ENCODE measurements around the gene TMEM141. TPM values are rescaled to one million over a fixed set of nuclear protein-coding genes. Genes with fewer than 3 reads are reported as not detected.

The TMEM141 gene
- total RNA-seq, 1 donor from 2014 or later, result 57.8 TPM

GRCh38 chr9:136744773-136745172 lies 46.4 kb upstream of the TMEM141 start:
- Mint-ChIP-seq H3K4me3 (ENCODE audit: low read depth) (no peak overlapping the region), H3K27me3 (peaks cover 3% of the 10 kb centered on the region), H3K9me3 (ENCODE audit: low read depth) (no peaks in the 10 kb centered on the region), H3K27ac (no peak overlapping the region), H3K36me3 (ENCODE audit: insufficient read depth) (no peaks in the 10 kb centered on the region), H3K4me1 (ENCODE audit: low read depth) (no peaks in the 10 kb centered on the region)
- no peak for TF ChIP-seq CTCF (IDR thresholded peaks at IDR 0.05; ENCODE audit: unreplicated experiment)
- no peak for DNase-seq (ENCODE audit: low spot score, unreplicated experiment)

GRCh38 chr9:136745389-136746154 lies 45.6 kb upstream of the TMEM141 start:
- H3K27ac Mint-ChIP-seq, result no peak overlapping the region
- H3K4me3 Mint-ChIP-seq (ENCODE audit: low read depth), result no peak overlapping the region
- H3K9me3 Mint-ChIP-seq (ENCODE audit: low read depth), result no peaks in the 10 kb centered on the region
- H3K27me3 Mint-ChIP-seq, result no peaks in the 10 kb centered on the region
- DNase-seq (ENCODE audit: low spot score, unreplicated experiment), result no peak
- no peaks in the 10 kb centered on the region for H3K4me1 Mint-ChIP-seq (ENCODE audit: low read depth)
- no peak for TF ChIP-seq CTCF (IDR thresholded peaks at IDR 0.05; ENCODE audit: unreplicated experiment)
- no peaks in the 10 kb centered on the region for H3K36me3 Mint-ChIP-seq (ENCODE audit: insufficient read depth)

GRCh38 chr9:136746155-136746490 lies 45.0 kb upstream of the TMEM141 start:
- Mint-ChIP-seq H3K9me3 (ENCODE audit: low read depth) (no peaks in the 10 kb centered on the region), H3K4me1 (ENCODE audit: low read depth) (no peaks in the 10 kb centered on the region), H3K36me3 (ENCODE audit: insufficient read depth) (no peaks in the 10 kb centered on the region), H3K27ac (no peak overlapping the region), H3K27me3 (no peaks in the 10 kb centered on the region), H3K4me3 (ENCODE audit: low read depth) (no peak overlapping the region)
- no peak for DNase-seq (ENCODE audit: low spot score, unreplicated experiment)
- no peak for TF ChIP-seq CTCF (IDR thresholded peaks at IDR 0.05; ENCODE audit: unreplicated experiment)

- TF ChIP-seq CTCF (IDR thresholded peaks at IDR 0.05; ENCODE audit: unreplicated experiment), result no peak
- Mint-ChIP-seq H3K4me3 (ENCODE audit: low read depth) (no peak overlapping the region), H3K27me3 (no peaks in the 10 kb centered on the region), H3K9me3 (ENCODE audit: low read depth) (peaks cover 2% of the 10 kb centered on the region), H3K27ac (no peak overlapping the region), H3K36me3 (ENCODE audit: insufficient read depth) (no peaks in the 10 kb centered on the region), H3K4me1 (ENCODE audit: low read depth) (no peaks in the 10 kb centered on the region)
- DNase-seq (ENCODE audit: low spot score, unreplicated experiment), result no peak
Measured at GRCh38 chr9:136746621-136747020, 44.5 kb upstream of the TMEM141 start.

- no peak overlapping the region for H3K27ac Mint-ChIP-seq
- no peak for DNase-seq (ENCODE audit: low spot score, unreplicated experiment)
- no peak for TF ChIP-seq CTCF (IDR thresholded peaks at IDR 0.05; ENCODE audit: unreplicated experiment)
- H3K27me3 Mint-ChIP-seq, result peaks cover 3% of the 10 kb centered on the region
- H3K36me3 Mint-ChIP-seq (ENCODE audit: insufficient read depth), result no peaks in the 10 kb centered on the region
- no peaks in the 10 kb centered on the region for H3K4me1 Mint-ChIP-seq (ENCODE audit: low read depth)
- peaks cover 7% of the 10 kb centered on the region for H3K9me3 Mint-ChIP-seq (ENCODE audit: low read depth)
- H3K4me3 Mint-ChIP-seq (ENCODE audit: low read depth), result no peak overlapping the region
Measured at GRCh38 chr9:136747161-136748060, 43.7 kb upstream of the TMEM141 start.
